Esophagus mucosa (tissue), 1 donor: ENCODE results near the gene ANKRD11. TPM values are rescaled to one million over a fixed set of nuclear protein-coding genes. Genes with fewer than 3 reads are reported as not detected.
A peak's percentile ranks its signal among the peaks of the same experiment; 100 is the strongest.

ENCODE experiments used
- ATAC-seq: fragments of 200-7000 bp; cut with Tn5 transposase; one replicate; pipeline ENCODE4 v1.9.1; 2020
- total RNA-seq: library from RNA; stranded (reverse); gene quantifications from one replicate; pipeline ENCODE4 v1.2.4, GENCODE V29; 2023
- donor health status: DM: yes; HTN: yes; CAD: no.

The ANKRD11 gene
- 81.1 TPM for total RNA-seq

GRCh38 chr16:89490439-89491237 lies at the start of gene ANKRD11:
Gene ANKRD11, minus strand, starts transcription at chr16:89490561. Its CDS starts 173,542 bp downstream, at chr16:89317019.
- peak; percentile 98 for ATAC-seq

GRCh38 chr16:89538286-89538685 lies 47.9 kb upstream of the ANKRD11 start:
- no peak for ATAC-seq

GRCh38 chr16:89537549-89537925 lies 47.2 kb upstream of the ANKRD11 start:
- no peak for ATAC-seq

- ATAC-seq, result no peak
Measured at GRCh38 chr16:89536886-89537548, 46.7 kb upstream of the ANKRD11 start.

- peak; percentile 35 for ATAC-seq
Measured at GRCh38 chr16:89536371-89536770, 46.0 kb upstream of the ANKRD11 start.

- ATAC-seq, result peak; percentile 54
Measured at GRCh38 chr16:89534252-89534756, 43.9 kb upstream of the ANKRD11 start.

GRCh38 chr16:89531821-89532526 lies 41.6 kb upstream of the ANKRD11 start:
- no peak for ATAC-seq

- ATAC-seq, result no peak
Measured at GRCh38 chr16:89530401-89531381, 40.3 kb upstream of the ANKRD11 start.

- ATAC-seq, result no peak
Measured at GRCh38 chr16:89529097-89529496, 38.7 kb upstream of the ANKRD11 start.

GRCh38 chr16:89525146-89525913 lies 35.0 kb upstream of the ANKRD11 start:
- ATAC-seq, result no peak

- ATAC-seq, result no peak
Measured at GRCh38 chr16:89523680-89524344, 33.5 kb upstream of the ANKRD11 start.

- no peak for ATAC-seq
Measured at GRCh38 chr16:89522287-89522686, 31.9 kb upstream of the ANKRD11 start.

GRCh38 chr16:89519881-89520280 lies 29.5 kb upstream of the ANKRD11 start:
- peak; percentile 17 for ATAC-seq

- ATAC-seq, result no peak
Measured at GRCh38 chr16:89517128-89517527, 26.8 kb upstream of the ANKRD11 start.

- no peak for ATAC-seq
Measured at GRCh38 chr16:89512453-89512852, 22.1 kb upstream of the ANKRD11 start.

GRCh38 chr16:89511374-89511773 lies 21.0 kb upstream of the ANKRD11 start:
- ATAC-seq, result no peak

GRCh38 chr16:89510526-89510925 lies 20.2 kb upstream of the ANKRD11 start:
- ATAC-seq, result no peak

- ATAC-seq, result peak; percentile 93
Measured at GRCh38 chr16:89507834-89508590, 17.7 kb upstream of the ANKRD11 start, which contains the start of gene SPG7. Gene SPG7, plus strand, starts transcription at chr16:89508403. Its CDS starts 15 bp downstream, at chr16:89508418.

GRCh38 chr16:89507214-89507833 lies 17.0 kb upstream of the ANKRD11 start:
- peak; percentile 9 for ATAC-seq
